ENCODE data around the gene TMEM125. TPM values are rescaled to one million over a fixed set of nuclear protein-coding genes. Genes with fewer than 3 reads are reported as not detected.
A peak's percentile ranks its signal among the peaks of the same experiment; 100 is the strongest.

TMEM125 gene
- total and polyA plus RNA-seq, 10 of the 15 experiments (the other 5 are each of a cell fraction or from before 2014, with no cell fraction given) = 0.28 TPM; not detected in 9

GRCh38 chr1:43221797-43222196 is 48.0 kb upstream of the TMEM125 start:
- no peaks in the 10 kb centered on the region for H3K79me2 ChIP-seq (ENCODE audit: control insufficient read depth, insufficient read depth, low read length)
- POLR2A ChIA-PET = interaction anchor here (1.5 to 1.8 kb wide), 2 partner anchors 16 to 428 kb away, joined by 3 to 4 read pairs; partner anchors contain the start of gene KDM4A
- SMC1A ChIA-PET (ENCODE audit: uncharacterized antibody, unreplicated experiment) = interaction anchor here (1.2 to 2.2 kb wide), 5 partner anchors 17 to 169 kb away, joined by 3 to 6 read pairs (median 4); no protein-coding TSS in a partner anchor
- peak overlapping the region; percentile 89 for H3K27ac ChIP-seq (ENCODE audit: control insufficient read depth, insufficient read depth)
- no peaks in the 10 kb centered on the region for H4K20me1 ChIP-seq (ENCODE audit: control insufficient read depth, insufficient read depth)
- no peak for DNase-seq (ENCODE audit: low read depth, low spot score)
- no peaks in the 10 kb centered on the region for H3K27me3 ChIP-seq (replicated peaks in 1 of 2; ENCODE audit: control insufficient read depth in 2 of 2, insufficient read depth in 2 of 2, low read length in 1 of 2)
- intact Hi-C loops (cut with micrococcal nuclease; ENCODE audit: unreplicated experiment) (loop anchor here (2.0 to 10.0 kb wide), 2 partner anchors 23 to 433 kb away; partner anchors contain the start of gene KDM4A), in situ Hi-C loops (cut with MboI) (no loop called here)
- no TSS peak for BruUV-seq (replicated peaks)
- 100% methylated on average over 1 of the region's 1 CpG for WGBS (ENCODE audit: insufficient coverage, insufficient replicate concordance, low lambda C conversion rate, missing lambda C conversion rate)
- RAD21 ChIA-PET (ENCODE audit: unreplicated experiment) = interaction anchor here (1.0 to 2.2 kb wide), 3 partner anchors 17 to 197 kb away, joined by 3 to 9 read pairs (median 5); no protein-coding TSS in a partner anchor
- peaks cover 21% of the 10 kb centered on the region for H3K4me1 ChIP-seq (ENCODE audit: control insufficient read depth, insufficient read depth, low read length)
- no peak for ATAC-seq
- H3K4me3 ChIP-seq = no peak overlapping the region
- CTCF ChIA-PET = interaction anchor here (1.2 kb wide), 1 partner anchor 17 kb away, joined by 4 read pairs; no protein-coding TSS in a partner anchor
- H3K36me3 ChIP-seq (ENCODE audit: control insufficient read depth in 2 of 2, insufficient read depth in 2 of 2, low read length in 1 of 2) = peaks cover 4 to 9% of the 10 kb centered on the region in 2 experiments; a peak in 3 of 4 replicates
- no peak for FAIRE-seq
- peak overlapping the region; percentile 45 for H3K9ac ChIP-seq (ENCODE audit: control insufficient read depth, insufficient read depth, low read length)
- H3K9me3 ChIP-seq (replicated peaks; ENCODE audit: control insufficient read depth, insufficient read depth, low read length) = no peaks in the 10 kb centered on the region
- H2AFZ ChIP-seq (ENCODE audit: control insufficient read depth, low read depth, low read length) = peak overlapping the region; percentile 88
- H3K4me2 ChIP-seq (ENCODE audit: control insufficient read depth, insufficient read depth) = peak overlapping the region; percentile 82
- TF ChIP-seq IKZF1 (conservative IDR thresholded peaks at IDR 0.05) (0 out of 2 replicates have a peak, but pooled peaks have one; percentile 11), RELA (IDR thresholded peaks at IDR 0.05; ENCODE audit: borderline replicate concordance, partially characterized antibody) (no peak), EP300 (IDR thresholded peaks at IDR 0.05; ENCODE audit: borderline replicate concordance in 1 of 2, control insufficient read depth in 1 of 2, low read depth in 2 of 2, low read length in 2 of 2) (peak; percentile 4 to 6; a peak in 1 of 4 replicates), SMARCA5 (IDR thresholded peaks at IDR 0.05) (0 out of 2 replicates have a peak, but pooled peaks have one; percentile 40)

GRCh38 chr1:43222879-43223278 is 46.9 kb upstream of the TMEM125 start:
- Histone ChIP-seq H3K27ac (ENCODE audit: control insufficient read depth, insufficient read depth) (no peak overlapping the region), H3K9ac (ENCODE audit: control insufficient read depth, insufficient read depth, low read length) (no peak overlapping the region), H3K27me3 (replicated peaks in 1 of 2; ENCODE audit: control insufficient read depth in 2 of 2, insufficient read depth in 2 of 2, low read length in 1 of 2) (no peaks in the 10 kb centered on the region), H3K9me3 (replicated peaks; ENCODE audit: control insufficient read depth, insufficient read depth, low read length) (no peaks in the 10 kb centered on the region), H2AFZ (ENCODE audit: control insufficient read depth, low read depth, low read length) (no peak overlapping the region), H4K20me1 (ENCODE audit: control insufficient read depth, insufficient read depth) (no peaks in the 10 kb centered on the region), H3K4me1 (ENCODE audit: control insufficient read depth, insufficient read depth, low read length) (peaks cover 21% of the 10 kb centered on the region), H3K79me2 (ENCODE audit: control insufficient read depth, insufficient read depth, low read length) (no peaks in the 10 kb centered on the region), H3K4me3 (no peak overlapping the region), H3K4me2 (ENCODE audit: control insufficient read depth, insufficient read depth) (no peak overlapping the region), H3K36me3 (ENCODE audit: control insufficient read depth in 2 of 2, insufficient read depth in 2 of 2, low read length in 1 of 2) (peaks cover 2 to 8% of the 10 kb centered on the region in 2 experiments; a peak in 3 of 4 replicates)
- FAIRE-seq (no peak), DNase-seq (ENCODE audit: low read depth, low spot score) (no peak), ATAC-seq (no peak)
- WGBS (ENCODE audit: insufficient coverage, insufficient replicate concordance, low lambda C conversion rate, missing lambda C conversion rate) = 91% methylated on average over 9 of the region's 9 CpGs
- BruUV-seq (replicated peaks) = no TSS peak
- in situ Hi-C loops (cut with MboI) = no loop called here
- ChIA-PET RAD21 (ENCODE audit: unreplicated experiment) (no interaction called here), POLR2A (no interaction called here), CTCF (interaction anchor here (1.7 kb wide), 1 partner anchor 135 kb away, joined by 5 read pairs; no protein-coding TSS in a partner anchor), SMC1A (ENCODE audit: uncharacterized antibody, unreplicated experiment) (interaction anchor here (1.0 to 2.2 kb wide), 4 partner anchors 9 to 192 kb away, joined by 3 to 4 read pairs (median 4); no protein-coding TSS in a partner anchor)
- TF ChIP-seq REST (IDR thresholded peaks at IDR 0.05; ENCODE audit: low read depth, low read length) (peak; percentile 55; the same call in 1 of the 2 replicates), EP300 (IDR thresholded peaks at IDR 0.05; ENCODE audit: borderline replicate concordance in 1 of 2, control insufficient read depth in 1 of 2, low read depth in 2 of 2, low read length in 2 of 2) (no peak)
- intact Hi-C loops (cut with micrococcal nuclease; ENCODE audit: unreplicated experiment) = loop anchor here (10.0 kb wide), 1 partner anchor 432 kb away; the partner anchor contains the start of gene KDM4A

Data from GM12878 (cell line).